Activated CD8-positive, alpha-beta memory T cell treated with anti-CD3 and anti-CD28 coated beads, Interleukin-2, amount 50 U/mL, for 24 hours (primary cell): ENCODE data around the gene DACT2.
"Not testable (repeated sequence)": the region's sequence is repeated elsewhere in the genome, so short reads cannot be mapped to it uniquely, and the experiment has no call there.

ENCODE experiments used
- DNase-seq: peaks from one replicate; pipeline ENCODE4 v3.0.0-alpha.2; 2020; ENCODE audit errors: extremely low read depth

DACT2 gene

DNA sequence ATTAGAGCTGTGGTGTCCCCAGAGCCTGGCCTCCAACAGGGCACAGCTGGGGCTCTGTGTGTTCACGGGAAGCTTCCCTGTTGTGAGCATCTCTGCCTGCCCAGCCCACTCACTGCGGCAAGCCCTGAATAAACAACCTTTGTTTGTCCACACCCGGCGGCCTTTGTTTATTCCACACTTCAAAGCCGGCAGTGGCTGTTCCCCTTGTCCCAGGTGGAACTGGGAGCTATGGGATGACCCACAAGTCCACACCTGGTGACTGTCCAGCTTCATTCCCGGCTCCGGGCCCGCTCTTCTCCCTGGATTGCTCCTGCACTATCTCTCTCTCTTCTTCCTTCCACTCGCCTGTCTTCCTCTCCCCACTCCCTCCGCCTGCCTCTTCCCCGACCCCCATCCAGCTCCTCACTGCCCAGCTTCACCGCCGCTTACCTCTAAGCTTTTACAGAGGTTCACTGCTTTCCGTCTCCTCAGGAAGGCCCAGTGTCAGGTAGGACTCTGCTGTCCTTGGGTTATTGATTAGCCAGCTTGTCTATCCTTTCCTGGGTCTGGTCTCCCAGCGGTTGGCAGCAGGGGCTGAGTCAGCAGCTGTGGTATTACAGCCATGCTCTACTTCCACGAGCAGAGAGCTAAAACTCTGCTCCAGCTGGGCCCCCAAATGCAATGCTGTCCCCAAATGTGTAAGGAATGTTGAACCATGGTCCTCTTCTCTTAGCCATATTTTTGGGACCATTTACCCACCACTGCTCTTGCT lies 17.8 kb downstream of the DACT2 start:
- DNase-seq = no peak

DNA sequence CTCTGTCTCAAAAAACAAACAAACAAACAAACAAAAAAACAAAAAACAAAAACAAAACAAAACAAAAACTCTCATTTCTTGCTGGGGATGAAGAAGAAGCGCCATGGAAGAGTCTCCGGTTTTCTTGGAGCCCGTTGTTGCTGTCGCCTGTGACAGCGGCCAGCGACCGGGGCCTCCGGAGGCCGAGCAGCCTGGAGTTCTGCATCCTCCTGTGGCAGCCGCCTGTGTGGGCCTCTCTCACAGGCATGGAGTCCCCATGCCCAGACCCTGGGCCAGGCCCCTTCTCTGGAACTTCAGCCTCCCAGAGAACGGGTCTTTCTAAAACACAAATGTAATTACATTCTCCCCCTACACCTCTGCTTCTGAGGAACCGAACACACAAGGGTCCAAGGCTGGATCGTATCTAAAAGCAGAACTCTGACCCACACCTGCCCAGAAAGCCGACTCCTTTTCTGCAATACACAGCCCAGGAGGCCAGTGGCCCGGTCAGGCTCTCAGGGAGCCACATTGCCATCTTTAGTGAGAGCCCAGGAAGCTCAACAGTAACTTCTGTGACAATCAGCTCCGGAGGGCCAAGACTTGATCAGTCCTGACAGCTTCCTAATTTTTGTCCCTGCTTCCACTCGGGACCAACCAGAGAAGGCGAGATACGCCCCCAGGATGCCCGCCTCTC lies 18.5 kb downstream of the DACT2 start:
- no peak for DNase-seq

DNA sequence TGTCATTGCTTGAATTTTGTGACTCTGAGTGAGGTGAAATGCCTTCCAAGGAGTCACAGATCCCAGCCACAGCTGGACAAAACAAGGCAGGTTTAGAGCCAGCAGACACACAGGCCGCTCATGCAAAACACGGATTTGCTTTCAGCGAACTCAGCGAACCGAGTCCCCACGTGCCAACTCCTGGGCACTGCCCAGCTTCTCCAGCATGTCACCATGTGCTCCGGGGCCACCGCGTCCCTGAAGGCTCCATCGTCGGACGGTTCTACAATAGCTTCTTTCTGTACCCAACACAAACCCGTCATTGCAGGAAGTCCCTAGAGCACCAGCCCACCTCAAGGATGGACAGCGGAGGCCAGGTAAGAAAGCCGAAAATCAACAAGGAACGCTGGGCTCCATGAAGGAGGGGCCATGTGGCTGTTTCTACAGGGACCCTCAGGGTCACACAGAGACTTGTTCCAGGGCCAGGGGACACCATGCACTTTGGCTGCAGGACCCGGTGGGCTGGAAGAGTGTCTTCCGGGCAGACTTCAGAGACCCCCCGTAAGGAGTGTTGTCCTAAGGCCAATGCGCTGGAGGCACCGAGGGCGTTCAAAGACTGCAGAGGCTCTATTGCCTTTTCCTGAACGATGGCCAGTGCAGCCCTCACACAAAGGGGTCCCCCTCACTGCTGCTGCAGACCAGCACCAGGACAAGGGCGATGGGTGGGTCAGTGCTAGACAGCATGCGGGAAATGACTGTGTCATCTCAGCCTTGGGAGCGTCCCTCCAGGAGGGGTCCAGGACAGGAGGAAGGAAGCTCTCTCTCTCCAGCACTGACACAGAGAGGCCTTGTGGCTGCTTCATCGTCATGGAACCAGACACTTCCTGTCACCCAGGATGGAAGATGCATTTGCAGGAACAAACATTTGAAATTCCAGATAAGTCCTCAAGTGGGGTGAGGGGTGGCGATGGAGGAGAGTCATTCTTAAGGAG lies 19.8 kb downstream of the DACT2 start:
- no peak for DNase-seq

DNA sequence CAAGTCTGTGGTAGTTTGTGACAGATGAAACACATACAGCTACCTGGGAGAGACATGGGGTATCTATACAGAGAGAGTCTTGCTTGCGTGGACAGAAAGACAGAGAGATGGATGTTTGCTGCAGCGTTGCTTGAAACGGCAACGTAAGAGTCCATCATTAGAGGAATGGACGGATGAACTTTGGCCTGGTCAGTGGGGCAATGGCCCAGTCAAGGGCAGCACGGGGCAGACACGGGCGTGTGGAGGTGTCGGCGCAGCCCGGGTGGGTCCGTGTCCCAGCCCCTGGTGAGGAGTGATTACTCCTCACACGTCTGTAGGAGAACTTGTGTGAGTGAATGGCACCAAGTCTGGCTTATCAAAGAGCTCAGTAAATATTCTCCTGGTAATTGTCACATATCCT lies 21.9 kb downstream of the DACT2 start:
- DNase-seq = no peak

DNA sequence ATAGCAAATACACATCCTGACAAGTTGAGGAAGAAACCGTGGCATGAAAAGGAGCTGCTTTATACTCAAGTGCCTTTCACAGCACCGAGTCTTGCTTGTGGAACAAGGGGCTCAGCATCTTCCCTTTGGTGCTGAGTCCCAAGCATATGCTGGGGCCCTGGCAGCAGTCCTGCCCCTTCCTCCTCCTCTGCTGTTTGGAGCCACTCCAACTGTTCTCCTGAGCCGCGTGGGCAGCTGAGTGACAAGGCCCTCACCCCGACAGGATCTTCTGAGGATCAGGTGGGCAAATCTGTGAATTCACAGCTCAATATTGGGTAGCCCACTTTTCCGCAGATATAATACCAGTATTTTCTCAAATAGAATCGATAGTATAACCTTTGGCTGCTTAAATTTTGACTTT lies 24.7 kb downstream of the DACT2 start:
- no peak for DNase-seq

DNA sequence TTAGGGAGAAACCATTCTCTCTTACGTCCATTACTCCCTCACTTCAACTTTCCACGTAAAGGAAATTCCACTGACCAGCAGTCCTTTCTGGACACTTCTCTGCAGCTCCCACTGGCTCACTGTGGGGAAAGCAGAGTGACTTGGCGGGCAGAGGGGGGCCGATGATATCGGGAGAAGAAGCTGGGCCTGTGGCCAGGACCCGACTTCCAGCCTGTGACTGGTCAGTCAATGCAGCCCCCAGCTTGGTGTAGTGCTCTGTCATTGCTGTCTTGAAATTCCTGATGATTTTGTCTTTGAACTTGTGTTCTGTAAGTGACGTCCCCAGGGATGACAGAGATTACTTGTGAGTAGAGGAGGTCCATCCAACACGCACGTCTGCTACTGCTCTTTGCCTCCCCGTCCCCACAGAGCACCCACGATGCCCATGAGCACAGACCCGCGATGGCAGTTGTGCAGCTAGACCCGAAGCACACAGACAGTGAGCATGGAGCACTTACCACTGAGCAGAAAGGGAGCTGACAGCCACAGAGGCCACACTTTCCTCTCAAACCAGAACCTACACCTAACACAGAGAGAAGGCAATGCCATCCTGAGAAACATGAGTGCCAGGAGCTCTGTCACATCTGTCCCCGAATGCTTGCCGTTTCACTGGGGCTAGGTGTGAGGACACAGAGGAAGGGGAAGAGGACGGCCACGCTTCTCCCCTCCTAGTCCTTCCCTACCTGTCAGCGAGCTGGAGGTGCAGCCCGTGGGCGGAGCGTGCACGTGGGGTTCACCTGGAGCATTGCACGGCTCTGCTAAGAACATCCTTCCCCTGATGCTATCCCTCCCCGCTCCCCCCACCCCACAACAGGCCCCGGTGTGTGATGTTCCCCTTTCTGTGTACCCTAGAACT lies 25.7 kb downstream of the DACT2 start:
- no peak for DNase-seq

DNA sequence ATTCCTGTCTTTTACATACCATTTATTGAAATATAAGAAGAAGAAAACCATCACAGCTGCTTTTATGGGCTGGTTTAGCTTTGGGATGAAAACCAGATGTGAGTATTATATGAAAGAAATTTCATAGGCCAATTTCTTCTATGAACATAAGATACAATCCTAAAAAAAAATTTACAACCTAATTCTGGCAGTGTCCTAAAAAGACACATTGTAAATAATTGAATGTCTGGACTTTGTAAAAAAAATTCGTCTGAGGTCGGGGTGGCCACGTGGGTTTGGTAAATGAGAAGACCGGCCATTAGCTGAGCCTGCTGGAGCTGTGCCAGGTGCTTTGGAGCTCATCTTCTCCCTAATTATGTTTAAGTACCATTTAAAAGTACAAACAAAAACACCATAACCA lies 26.8 kb downstream of the DACT2 start:
- DNase-seq = no peak

DNA sequence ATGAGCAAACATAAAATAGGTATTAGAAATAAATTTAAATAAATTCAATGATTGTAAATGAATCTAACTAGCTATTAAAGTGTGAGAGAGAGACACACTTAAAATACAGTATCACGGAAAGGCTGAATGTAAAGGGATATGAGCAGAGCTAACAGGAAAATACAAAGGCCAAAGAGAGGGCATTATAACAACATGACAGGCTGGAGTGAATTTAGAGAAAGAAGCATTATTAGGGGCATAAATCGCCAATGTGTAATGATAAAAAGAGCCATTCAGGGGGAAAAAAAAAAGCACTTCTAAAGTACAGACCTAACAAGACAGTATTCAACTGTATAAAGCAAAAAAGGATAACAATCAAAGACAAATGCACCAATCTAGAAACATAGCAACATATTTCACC lies 28.1 kb downstream of the DACT2 start:
- no peak for DNase-seq

DNA sequence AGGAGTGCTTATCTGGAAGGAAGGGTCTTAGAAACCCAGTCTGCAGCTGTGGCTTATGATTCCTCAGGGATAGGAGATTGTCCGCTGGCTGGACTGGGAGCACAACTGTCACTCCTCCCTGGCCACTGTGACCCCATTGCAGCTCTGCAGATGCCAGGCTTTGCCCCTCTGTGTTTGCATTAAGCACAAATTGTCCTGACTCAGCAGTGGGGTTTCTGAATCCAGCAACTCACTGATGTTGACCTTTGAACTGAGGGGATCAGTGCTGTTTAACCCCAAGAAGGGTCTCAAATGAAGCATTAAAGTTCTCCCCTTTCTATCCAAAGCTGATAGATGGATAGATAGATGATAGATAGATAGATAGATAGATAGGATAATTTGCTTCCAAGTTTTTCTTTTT lies 29.5 kb downstream of the DACT2 start:
- no peak for DNase-seq

DNA sequence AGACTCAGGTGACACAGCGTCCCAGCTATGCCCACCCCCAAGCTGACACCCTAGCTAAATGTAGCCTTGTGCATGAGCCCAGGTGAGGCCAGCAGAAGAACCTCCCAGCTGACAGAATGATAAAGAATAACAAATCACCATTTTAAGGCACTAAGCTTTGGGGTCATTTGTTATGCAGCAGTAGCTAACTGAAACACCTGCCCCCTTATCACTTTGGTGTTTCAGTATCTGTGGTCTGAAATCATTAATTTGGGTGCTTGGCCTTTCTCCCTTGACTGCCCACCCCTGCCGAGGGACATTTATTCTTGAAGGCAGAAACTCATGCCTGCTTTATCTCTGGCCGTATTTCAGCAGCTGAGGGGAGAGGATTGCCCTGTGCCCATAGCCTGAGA lies 30.0 kb downstream of the DACT2 start:
- no peak for DNase-seq

DNA sequence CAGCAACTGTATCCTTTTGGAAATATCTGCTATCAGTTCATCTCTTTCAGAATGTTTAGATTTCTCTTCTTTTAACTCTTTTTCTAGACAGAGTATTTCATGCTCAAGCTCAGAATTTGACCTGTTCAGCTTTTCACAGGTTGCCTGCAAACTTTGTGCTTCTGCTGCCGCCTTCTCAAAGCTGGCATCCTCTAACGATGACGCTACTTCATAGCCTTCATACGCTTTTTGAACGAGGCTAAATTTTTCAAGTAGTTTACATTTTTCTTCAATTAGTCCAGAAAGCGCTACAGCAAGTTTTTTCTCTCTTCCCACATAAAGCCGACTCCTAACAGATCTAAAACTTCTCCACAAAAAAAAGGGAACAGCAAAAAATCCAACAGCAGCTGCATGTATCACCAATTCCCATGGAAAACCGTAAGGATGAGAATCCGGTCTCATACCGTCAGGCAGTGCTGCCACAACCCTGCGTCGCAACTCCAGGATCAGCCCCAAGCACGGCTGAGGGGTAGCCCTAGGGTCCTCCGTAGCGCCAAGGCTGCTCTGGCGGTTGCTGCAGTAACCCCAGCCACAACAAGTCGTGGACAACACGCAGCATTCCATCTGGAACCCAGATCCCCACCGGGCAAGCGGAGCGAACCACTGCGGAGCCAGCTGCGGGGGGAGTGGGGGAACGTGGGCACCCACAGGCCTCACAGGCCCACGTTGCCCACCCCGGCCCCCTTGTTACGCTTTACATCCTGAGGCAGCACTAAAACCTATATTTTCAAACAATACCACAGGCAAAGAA lies 30.6 kb downstream of the DACT2 start:
- DNase-seq = no peak

DNA sequence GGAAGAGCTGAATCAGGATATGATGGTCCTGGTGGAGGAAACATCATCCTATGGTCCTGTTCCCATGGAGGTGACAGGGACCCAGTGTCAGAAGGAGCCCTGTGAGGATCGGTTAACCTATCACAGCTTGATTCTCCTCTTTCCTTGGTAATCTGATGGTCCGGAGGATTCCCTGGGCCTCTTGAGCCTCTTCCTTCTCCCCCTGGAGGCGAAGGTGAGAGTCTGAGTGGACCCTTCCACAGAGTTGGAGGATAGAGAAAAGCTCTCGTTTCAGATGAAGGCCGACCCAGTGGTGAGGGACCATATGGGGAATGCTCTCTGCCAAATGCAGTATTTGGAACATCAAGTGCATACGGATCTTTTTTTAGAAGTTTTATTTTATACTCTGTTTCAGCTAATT lies 32.1 kb downstream of the DACT2 start:
- DNase-seq = not testable (repeated sequence)

DNA sequence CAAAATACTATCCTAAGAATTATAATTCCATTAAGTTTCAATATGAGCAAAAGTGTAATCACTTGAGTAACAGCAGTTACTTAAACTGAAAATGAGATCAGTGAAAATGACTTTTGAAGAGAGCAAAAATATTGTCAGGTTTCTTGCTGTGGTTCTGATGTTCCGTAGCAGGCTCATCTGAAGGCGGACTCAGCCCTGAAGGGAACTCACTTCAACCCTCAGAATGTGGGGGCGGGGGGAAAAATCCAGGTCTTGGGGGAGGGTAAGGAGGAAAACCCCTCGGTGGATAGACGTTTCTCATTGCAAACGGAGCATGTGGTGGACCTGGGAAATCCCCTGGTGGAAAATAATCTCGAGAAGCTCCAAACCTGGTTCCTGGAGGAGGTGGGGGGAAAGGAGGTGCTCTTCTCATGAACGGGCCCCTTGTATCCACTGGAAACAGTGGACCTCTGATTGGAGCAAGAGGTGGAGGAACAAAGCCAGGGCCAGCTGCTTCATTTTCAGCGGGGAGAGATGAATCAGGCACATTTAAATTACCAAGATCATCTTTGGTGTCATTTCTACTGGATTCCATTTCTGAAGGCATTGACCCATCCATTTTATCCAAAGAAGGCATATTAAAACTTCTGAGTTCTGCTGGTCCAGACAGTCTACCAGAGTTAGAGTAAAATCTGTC lies 32.7 kb downstream of the DACT2 start:
- DNase-seq = peak; percentile 2

DNA sequence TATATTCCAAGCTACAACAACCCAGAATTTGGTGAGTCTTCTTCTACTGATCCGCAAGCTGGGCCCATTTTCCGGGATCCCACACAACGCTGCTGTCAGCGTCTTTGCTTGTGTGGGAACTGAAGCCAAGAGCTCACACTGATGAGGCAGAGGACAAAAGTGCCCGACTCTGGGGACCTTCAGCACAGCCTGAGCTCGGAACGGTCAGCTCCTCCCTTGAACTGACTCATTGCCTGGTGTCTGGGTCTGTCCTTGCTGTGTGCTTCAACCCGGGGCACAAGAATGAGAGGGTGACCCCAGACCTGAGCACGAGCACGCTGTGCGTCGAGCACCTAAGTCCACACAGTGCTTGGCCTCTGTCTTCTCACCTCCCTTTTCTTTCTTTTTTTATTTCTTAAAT lies 33.5 kb downstream of the DACT2 start:
- DNase-seq = no peak

DNA sequence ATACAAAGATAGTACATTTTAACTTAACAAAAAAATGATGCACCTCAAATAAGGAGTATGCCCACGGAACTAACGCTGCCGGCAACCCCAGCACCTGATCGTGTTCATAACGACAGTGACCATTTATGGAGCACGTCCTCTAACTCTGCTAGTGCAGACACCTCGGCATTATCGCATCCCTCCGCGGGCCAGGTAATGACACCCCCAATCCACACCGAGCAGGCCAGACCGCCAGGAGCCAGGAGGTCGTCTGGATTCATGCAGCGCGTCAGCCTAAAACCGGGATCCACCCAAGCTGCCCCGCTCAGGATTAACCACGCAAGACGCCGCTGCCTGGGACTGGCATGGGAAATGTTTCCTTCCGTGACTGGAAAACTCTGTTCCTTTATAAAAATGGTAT lies 34.1 kb downstream of the DACT2 start:
- no peak for DNase-seq

DNA sequence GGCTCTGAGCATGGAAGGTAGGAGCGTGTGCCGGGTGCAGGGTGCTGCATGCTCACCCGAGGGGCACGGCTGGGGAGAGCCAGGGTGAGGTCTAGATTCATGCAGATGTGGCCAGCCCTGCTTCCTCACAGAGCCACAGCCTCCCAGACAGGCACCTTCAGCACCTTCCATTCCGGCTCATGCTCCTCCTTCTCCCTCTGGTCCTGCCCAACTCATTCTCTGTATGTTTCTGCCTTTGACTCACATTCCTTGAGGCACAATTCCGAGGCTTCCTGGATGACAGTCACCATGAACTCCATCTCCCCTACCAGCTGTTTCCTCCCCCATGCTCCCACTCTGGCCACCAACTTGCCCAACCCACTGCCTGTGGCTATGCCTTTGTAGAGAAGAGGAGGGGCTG lies 35.4 kb downstream of the DACT2 start:
- DNase-seq = no peak

DNA sequence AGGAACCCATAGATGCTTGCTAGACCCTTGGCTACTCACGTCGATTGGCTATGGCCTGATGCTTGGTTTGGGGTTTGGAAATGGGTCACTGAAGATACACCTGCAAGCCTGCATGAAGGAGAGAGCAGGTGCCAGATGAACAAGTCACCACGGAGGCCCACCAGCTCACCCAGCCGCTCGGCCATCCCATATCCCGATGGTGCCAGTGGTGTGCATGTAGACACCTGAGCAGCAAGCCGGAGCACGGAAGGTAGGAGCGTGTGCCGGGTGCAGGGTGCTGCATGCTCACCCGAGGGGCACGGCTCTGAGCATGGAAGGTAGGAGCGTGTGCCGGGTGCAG lies 35.9 kb downstream of the DACT2 start:
- no peak for DNase-seq

DNA sequence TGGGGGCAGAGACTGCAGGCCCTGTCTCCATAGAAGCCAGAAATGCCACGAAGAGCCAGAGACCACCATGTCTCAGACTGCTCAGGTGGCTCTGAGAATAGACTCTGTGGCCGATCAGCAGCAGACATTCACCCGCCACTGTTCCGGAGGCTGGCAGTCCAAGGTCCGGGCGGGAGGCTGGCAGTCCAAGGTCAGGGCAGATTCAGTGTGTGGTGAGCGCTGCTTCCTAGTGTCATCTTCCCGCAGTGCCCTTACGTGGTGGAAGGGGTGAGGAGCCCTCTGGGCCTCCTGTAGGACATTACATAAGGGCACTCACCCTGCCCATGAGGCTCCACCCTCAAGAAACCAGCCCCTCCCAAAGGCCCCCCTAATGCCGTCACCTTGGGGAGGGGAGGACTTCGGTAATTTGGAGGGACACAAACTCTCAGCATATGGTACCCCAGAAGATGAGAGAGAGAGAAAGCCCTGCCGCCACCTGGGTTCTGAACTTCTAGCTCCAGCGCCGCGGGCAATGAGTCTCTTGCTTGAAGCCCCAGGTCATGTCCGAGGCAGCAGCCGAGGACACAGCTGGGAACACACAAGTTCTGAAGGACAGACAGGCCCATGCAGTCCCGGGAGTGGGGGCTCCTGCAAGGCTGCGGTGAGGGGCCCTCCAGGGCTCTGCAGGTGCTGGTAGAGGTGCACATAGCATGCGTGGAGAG lies 36.4 kb downstream of the DACT2 start:
- no peak for DNase-seq

DNA sequence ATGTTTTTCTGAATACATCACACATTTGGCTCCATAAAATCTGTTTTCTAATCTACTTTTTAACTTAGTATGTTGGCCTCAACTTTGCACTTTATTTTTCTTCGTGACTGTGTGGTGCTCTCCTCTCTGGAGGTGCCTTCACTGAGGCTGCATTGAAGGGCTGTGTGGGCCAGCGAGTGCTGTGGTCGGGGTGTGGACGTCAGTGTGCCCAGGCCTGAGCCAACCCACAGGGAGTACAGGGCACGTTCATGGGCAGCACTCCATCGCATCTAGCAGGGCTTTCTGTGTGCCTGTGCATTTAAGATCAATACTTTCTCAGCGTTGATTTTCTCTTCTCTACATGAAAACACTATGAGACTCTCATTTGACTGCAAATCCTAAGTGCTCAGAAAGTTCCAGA lies 37.8 kb downstream of the DACT2 start:
- DNase-seq = no peak

DNA sequence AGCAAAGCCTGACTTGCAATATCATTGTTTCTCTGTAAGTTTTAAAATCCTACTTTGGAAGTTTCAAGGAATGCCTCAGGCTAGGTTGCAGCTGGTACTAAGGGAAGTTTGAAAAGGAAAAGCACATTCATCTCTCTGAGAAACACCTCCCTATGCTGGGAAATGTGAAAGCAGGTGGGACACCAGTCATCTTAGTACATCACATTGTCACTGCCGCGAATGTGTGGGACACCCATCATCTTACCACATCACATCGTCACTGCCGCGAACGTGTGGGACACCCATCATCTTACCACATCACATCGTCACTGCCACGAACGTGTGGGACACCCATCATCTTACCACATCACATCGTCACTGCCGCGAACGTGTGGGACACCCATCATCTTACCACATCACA lies 38.3 kb downstream of the DACT2 start:
- not testable (repeated sequence) for DNase-seq
